Nephron progenitor cell (in vitro differentiated cells): ENCODE measurements around the gene RHCG.

Experiments used
- DNase-seq: peaks from one replicate; pipeline ENCODE4 v3.0.0; 2021
- H3K27ac Mint-ChIP-seq: 2 replicates; pipeline ENCODE4 v1.8.0; 2021; ENCODE audit warnings: mild to moderate bottlenecking, moderate library complexity, mixed read lengths
- H3K27me3 Mint-ChIP-seq: 2 replicates; pipeline ENCODE4 v1.8.0; 2021; ENCODE audit warnings: mild to moderate bottlenecking, low read depth, mixed read lengths; ENCODE audit not compliant: poor library complexity
- H3K36me3 Mint-ChIP-seq: 2 replicates; pipeline ENCODE4 v1.8.0; 2021; ENCODE audit warnings: low read depth, mixed read lengths
- H3K4me1 Mint-ChIP-seq: 2 replicates; pipeline ENCODE4 v1.8.0; 2021; ENCODE audit warnings: mixed read lengths
- H3K4me3 Mint-ChIP-seq: 2 replicates; pipeline ENCODE4 v1.8.0; 2021; ENCODE audit warnings: mild to moderate bottlenecking, moderate library complexity, mixed read lengths
- H3K9me3 Mint-ChIP-seq: 2 replicates; pipeline ENCODE4 v1.8.0; 2021; ENCODE audit warnings: mild to moderate bottlenecking, moderate library complexity, mixed read lengths
- CTCF ChIP-seq: fragments of 200-600 bp; sonication (generic); IDR thresholded peaks from 2 replicates; pipeline ENCODE4 v1.5.0; 2021; ENCODE audit warnings: antibody characterized with exemption

RHCG gene

GRCh38 chr15:89444241-89445225, 51.9 kb downstream of the RHCG start:
- no peak for TF ChIP-seq CTCF
- Mint-ChIP-seq H3K27me3 (peaks cover 41% of the 10 kb centered on the region), H3K9me3 (no peaks in the 10 kb centered on the region), H3K4me3 (no peak overlapping the region), H3K36me3 (no peaks in the 10 kb centered on the region), H3K27ac (no peak overlapping the region), H3K4me1 (peaks cover 50% of the 10 kb centered on the region)
- peak; percentile 33 for DNase-seq

GRCh38 chr15:89443581-89443980, 52.8 kb downstream of the RHCG start:
- Mint-ChIP-seq H3K27ac (no peak overlapping the region), H3K9me3 (no peaks in the 10 kb centered on the region), H3K4me1 (peaks cover 42% of the 10 kb centered on the region), H3K36me3 (no peaks in the 10 kb centered on the region), H3K27me3 (peaks cover 43% of the 10 kb centered on the region), H3K4me3 (no peak overlapping the region)
- DNase-seq = no peak
- no peak for TF ChIP-seq CTCF

GRCh38 chr15:89442671-89443307, 53.6 kb downstream of the RHCG start:
- peak; percentile 84 for DNase-seq
- Mint-ChIP-seq H3K27me3 (peaks cover 45% of the 10 kb centered on the region), H3K9me3 (no peaks in the 10 kb centered on the region), H3K27ac (no peak overlapping the region), H3K36me3 (no peaks in the 10 kb centered on the region), H3K4me3 (no peak overlapping the region), H3K4me1 (peaks cover 37% of the 10 kb centered on the region)
- TF ChIP-seq CTCF = peak; percentile 89

DNA sequence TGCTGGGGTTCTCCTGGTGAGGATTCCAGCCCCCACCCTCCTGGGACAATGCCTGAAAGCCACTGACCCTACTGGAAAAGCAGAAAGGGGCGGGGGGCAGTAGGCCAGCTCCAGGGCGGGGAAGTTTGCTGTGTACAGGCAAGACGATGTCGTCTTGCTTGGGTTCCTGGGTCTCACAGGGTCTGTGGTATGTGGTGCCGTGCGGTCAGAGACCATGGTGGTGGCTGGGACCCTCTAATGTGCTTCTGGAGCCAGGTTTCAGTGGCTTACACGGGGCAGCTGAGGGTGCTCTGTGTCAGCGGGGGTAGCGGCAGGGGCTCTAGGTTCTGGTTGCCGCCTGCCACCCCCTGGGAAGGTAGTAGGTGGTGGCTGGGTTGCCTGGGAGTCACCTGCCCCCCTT, 54.2 kb downstream of the RHCG start:
- no peak for TF ChIP-seq CTCF

GRCh38 chr15:89441295-89441812, 55.0 kb downstream of the RHCG start:
- DNase-seq = no peak
- Mint-ChIP-seq H3K36me3 (no peaks in the 10 kb centered on the region), H3K4me1 (peaks cover 31% of the 10 kb centered on the region), H3K9me3 (no peaks in the 10 kb centered on the region), H3K27me3 (peaks cover 44% of the 10 kb centered on the region), H3K4me3 (no peak overlapping the region), H3K27ac (no peak overlapping the region)
- no peak for TF ChIP-seq CTCF

More for the DNA sequence above, 54.2 kb downstream of the RHCG start:
- no peak overlapping the region for H3K27ac Mint-ChIP-seq
- H3K9me3 Mint-ChIP-seq = no peaks in the 10 kb centered on the region
- no peak for DNase-seq
- no peak overlapping the region for H3K4me3 Mint-ChIP-seq
- H3K36me3 Mint-ChIP-seq = no peaks in the 10 kb centered on the region
- peaks cover 45% of the 10 kb centered on the region for H3K27me3 Mint-ChIP-seq
- peaks cover 33% of the 10 kb centered on the region for H3K4me1 Mint-ChIP-seq
